ENCODE results near the gene BSND.

Gene BSND

GRCh38 chr1:54998677-54999076, at the start of gene BSND:
BSND (plus strand) TSS chr1:54998933; CDS start chr1:54999187, 254 bp downstream.
- no peak within 1 kb of the TSS for H3K4me3 ChIP-seq (ENCODE audit: low read depth, low read length)
- no peak for DNase-seq (ENCODE audit: low read depth)
- no peak for TF ChIP-seq CTCF (IDR thresholded peaks at IDR 0.05; ENCODE audit: low read depth, low read length, missing control alignments)
- in situ Hi-C loops (cut with HindIII; ENCODE audit: low sequenced_read_pairs), result no loop called here

GRCh38 chr1:54949053-54949452, 49.7 kb upstream of the BSND start:
- H3K4me3 ChIP-seq (ENCODE audit: low read depth, low read length), result no peak overlapping the region
- no peak for DNase-seq (ENCODE audit: low read depth)
- no peak for TF ChIP-seq CTCF (IDR thresholded peaks at IDR 0.05; ENCODE audit: low read depth, low read length, missing control alignments)
- in situ Hi-C loops (cut with HindIII; ENCODE audit: low sequenced_read_pairs), result no loop called here

- DNase-seq (ENCODE audit: low read depth), result no peak
- no peak for TF ChIP-seq CTCF (IDR thresholded peaks at IDR 0.05; ENCODE audit: low read depth, low read length, missing control alignments)
- in situ Hi-C loops (cut with HindIII; ENCODE audit: low sequenced_read_pairs), result no loop called here
- no peak overlapping the region for H3K4me3 ChIP-seq (ENCODE audit: low read depth, low read length)
These were observed 48.7 kb upstream of the BSND start for GRCh38 chr1:54950006-54950368.

GRCh38 chr1:54950369-54951163, 48.2 kb upstream of the BSND start:
- TF ChIP-seq CTCF (IDR thresholded peaks at IDR 0.05; ENCODE audit: low read depth, low read length, missing control alignments), result peak; percentile 74
- no peak overlapping the region for H3K4me3 ChIP-seq (ENCODE audit: low read depth, low read length)
- in situ Hi-C loops (cut with HindIII; ENCODE audit: low sequenced_read_pairs), result no loop called here
- peak; percentile 80 for DNase-seq (ENCODE audit: low read depth)

- no peak for TF ChIP-seq CTCF (IDR thresholded peaks at IDR 0.05; ENCODE audit: low read depth, low read length, missing control alignments)
- H3K4me3 ChIP-seq (ENCODE audit: low read depth, low read length), result no peak overlapping the region
- in situ Hi-C loops (cut with HindIII; ENCODE audit: low sequenced_read_pairs), result no loop called here
- no peak for DNase-seq (ENCODE audit: low read depth)
These were observed 46.9 kb upstream of the BSND start for GRCh38 chr1:54951810-54952226.

GRCh38 chr1:54952950-54953718, 45.6 kb upstream of the BSND start:
- in situ Hi-C loops (cut with HindIII; ENCODE audit: low sequenced_read_pairs), result no loop called here
- H3K4me3 ChIP-seq (ENCODE audit: low read depth, low read length), result no peak overlapping the region
- no peak for DNase-seq (ENCODE audit: low read depth)
- TF ChIP-seq CTCF (IDR thresholded peaks at IDR 0.05; ENCODE audit: low read depth, low read length, missing control alignments), result no peak
